Mesenchymal stem cell (in vitro differentiated cells and primary cell): ENCODE measurements around the gene BDKRB1.

ENCODE experiments used
- DNase-seq: peaks from one replicate; pipeline ENCODE4 v3.0.0-alpha.2; 2013
- H2AFZ ChIP-seq: one replicate; pipeline ENCODE4 v1.6.1; 2013; ENCODE audit warnings: low read depth, mild to moderate bottlenecking, control low read depth, inconsistent platforms, low read length, moderate library complexity
- H2AK5ac ChIP-seq: 2 replicates; pipeline ENCODE4 v1.6.1; 2013; ENCODE audit warnings: low read length, moderate library complexity, mild to moderate bottlenecking, inconsistent platforms; ENCODE audit not compliant: severe bottlenecking
- H2BK120ac ChIP-seq: one replicate; pipeline ENCODE4 v1.6.1; 2013; ENCODE audit warnings: low read depth, mild to moderate bottlenecking, inconsistent platforms, low read length, moderate library complexity
- H2BK12ac ChIP-seq, 2 experiments: one replicate each; pipeline ENCODE4 v1.6.1; 2013; ENCODE audit warnings: inconsistent platforms in 2 of 2, low read length in 2 of 2, mild to moderate bottlenecking in 2 of 2, moderate library complexity in 2 of 2, control low read depth in 1 of 2
- H2BK15ac ChIP-seq: one replicate; pipeline ENCODE4 v1.6.1; 2013; ENCODE audit warnings: mild to moderate bottlenecking, low read depth, inconsistent platforms; ENCODE audit not compliant: poor library complexity, severe bottlenecking
- H2BK5ac ChIP-seq: 2 replicates; pipeline ENCODE4 v1.6.1; 2013; ENCODE audit warnings: low read depth, mild to moderate bottlenecking, low read length, control low read depth, inconsistent platforms; ENCODE audit not compliant: poor library complexity, severe bottlenecking
- H3K14ac ChIP-seq, 2 experiments: one replicate each; pipeline ENCODE4 v1.6.1; 2013; ENCODE audit warnings: inconsistent platforms in 2 of 2, low read length in 2 of 2, control low read depth in 1 of 2, mild to moderate bottlenecking in 1 of 2, moderate library complexity in 1 of 2
- H3K18ac ChIP-seq, 2 experiments: one replicate each; pipeline ENCODE4 v1.6.1; 2013; ENCODE audit warnings: inconsistent platforms in 2 of 2, low read length in 2 of 2, control low read depth in 1 of 2, low read depth in 1 of 2, mild to moderate bottlenecking in 1 of 2
- H3K23ac ChIP-seq, 2 experiments: one replicate each; pipeline ENCODE4 v1.6.1; 2013; ENCODE audit warnings: inconsistent platforms in 2 of 2, low read length in 2 of 2, mild to moderate bottlenecking in 2 of 2, moderate library complexity in 2 of 2, control low read depth in 1 of 2
- H3K27ac ChIP-seq: 2 replicates; pipeline ENCODE4 v1.5.1; 2013; ENCODE audit warnings: mild to moderate bottlenecking, moderate library complexity, low read length, control low read depth, inconsistent platforms; ENCODE audit not compliant: poor library complexity, severe bottlenecking
- H3K27me3 ChIP-seq, 2 experiments: 2 replicates each; pipeline versions ENCODE4 v1.6.1 to v1.7.0; 2013; ENCODE audit warnings: low read length in 2 of 2, mild to moderate bottlenecking in 2 of 2, moderate library complexity in 2 of 2, control low read depth in 1 of 2, inconsistent platforms in 1 of 2; ENCODE audit not compliant: control insufficient read depth in 1 of 2, insufficient read depth in 1 of 2
- H3K36me3 ChIP-seq, 2 experiments: 2 replicates each; pipeline versions ENCODE4 v1.6.1 to v1.7.0; 2013; ENCODE audit warnings: low read length in 2 of 2, control low read depth in 1 of 2, inconsistent platforms in 1 of 2, low read depth in 1 of 2, mild to moderate bottlenecking in 1 of 2; ENCODE audit not compliant: insufficient read depth in 2 of 2, control insufficient read depth in 1 of 2
- H3K4ac ChIP-seq, 2 experiments: one replicate each; pipeline ENCODE4 v1.6.1; 2013; ENCODE audit warnings: inconsistent platforms in 2 of 2, low read length in 2 of 2, mild to moderate bottlenecking in 2 of 2, moderate library complexity in 2 of 2, control low read depth in 1 of 2, low read depth in 1 of 2
- H3K4me1 ChIP-seq: 2 replicates; pipeline ENCODE4 v1.6.1; 2013; ENCODE audit warnings: low read depth, low read length, control low read depth; ENCODE audit not compliant: control insufficient read depth, insufficient read depth
- H3K4me2 ChIP-seq: 2 replicates; pipeline ENCODE4 v1.6.1; 2013; ENCODE audit warnings: low read length, mild to moderate bottlenecking, inconsistent platforms; ENCODE audit not compliant: poor library complexity, severe bottlenecking
- H3K4me3 ChIP-seq, 2 experiments: 2 replicates each; pipeline versions ENCODE4 v1.5.1 to v1.7.0; 2013; ENCODE audit warnings: low read length in 2 of 2, mild to moderate bottlenecking in 2 of 2, control low read depth in 1 of 2, low read depth in 1 of 2; ENCODE audit not compliant: insufficient read depth in 1 of 2
- H3K79me1 ChIP-seq: replicated peaks from 2 replicates; pipeline ENCODE4 v1.6.1; 2013; ENCODE audit warnings: mild to moderate bottlenecking, control low read depth, low read length, inconsistent platforms; ENCODE audit not compliant: poor library complexity, severe bottlenecking
- H3K9ac ChIP-seq: 2 replicates; pipeline ENCODE4 v1.7.0; 2013; ENCODE audit warnings: mild to moderate bottlenecking, low read length, moderate library complexity
- H3K9me3 ChIP-seq: 2 replicates; pipeline ENCODE4 v1.7.0; 2013; ENCODE audit warnings: mild to moderate bottlenecking, low read length; ENCODE audit not compliant: control insufficient read depth
- H4K8ac ChIP-seq: one replicate; pipeline ENCODE4 v1.6.1; 2013; ENCODE audit warnings: inconsistent platforms, mild to moderate bottlenecking, low read length, moderate library complexity
- H4K91ac ChIP-seq: one replicate; pipeline ENCODE4 v1.6.1; 2013; ENCODE audit warnings: mild to moderate bottlenecking, low read length, inconsistent platforms
- WGBS: methylation state at CpG from one replicate; pipeline ENCODE4 v1.1.7; 2013; ENCODE audit warnings: mixed read lengths; 5-methylcytosine and 5-hydroxymethylcytosine counted together

The BDKRB1 gene

GRCh38 chr14:96221841-96222240, 34.2 kb upstream of the BDKRB1 start:
- no peak overlapping the region for H2BK15ac ChIP-seq
- no peak overlapping the region for H2AK5ac ChIP-seq
- no peak for DNase-seq
- peaks cover 41 to 91% of the 10 kb centered on the region in 2 experiments for H3K36me3 ChIP-seq
- H3K79me1 ChIP-seq = peaks cover 37% of the 10 kb centered on the region
- no peak overlapping the region for H3K4me2 ChIP-seq
- H3K18ac ChIP-seq = no peak overlapping the region
- no peak overlapping the region for H3K4ac ChIP-seq
- peak overlapping the region in 1 of 2 experiments; percentile 47 for H2BK12ac ChIP-seq
- WGBS = 81% methylated on average over 8 of the region's 8 CpGs
- no peak overlapping the region for H3K23ac ChIP-seq
- no peak overlapping the region for H2AFZ ChIP-seq
- H2BK5ac ChIP-seq = no peak overlapping the region
- H3K9ac ChIP-seq = no peak overlapping the region
- H4K91ac ChIP-seq = no peak overlapping the region
- no peak overlapping the region for H3K14ac ChIP-seq
- no peak overlapping the region for H3K4me3 ChIP-seq
- no peak overlapping the region for H2BK120ac ChIP-seq
- no peak overlapping the region for H4K8ac ChIP-seq
- no peaks in the 10 kb centered on the region for H3K27me3 ChIP-seq
- no peaks in the 10 kb centered on the region for H3K9me3 ChIP-seq
- peaks cover 21% of the 10 kb centered on the region for H3K4me1 ChIP-seq
- no peak overlapping the region for H3K27ac ChIP-seq

- WGBS = 94% methylated on average over 8 of the region's 8 CpGs
- Histone ChIP-seq H3K27me3 (no peaks in the 10 kb centered on the region), H4K91ac (no peak overlapping the region)
These were observed 31.4 kb upstream of the BDKRB1 start for GRCh38 chr14:96224480-96225096.

GRCh38 chr14:96225213-96225612, 30.8 kb upstream of the BDKRB1 start:
- Histone ChIP-seq H3K9ac (peak overlapping the region; percentile 39), H3K27ac (peak overlapping the region; percentile 39), H3K79me1 (peaks cover 38% of the 10 kb centered on the region), H3K4ac (no peak overlapping the region), H3K9me3 (no peaks in the 10 kb centered on the region), H4K8ac (no peak overlapping the region), H3K27me3 (no peaks in the 10 kb centered on the region), H2BK15ac (no peak overlapping the region), H2BK120ac (no peak overlapping the region), H3K14ac (no peak overlapping the region), H3K23ac (no peak overlapping the region), H3K4me2 (no peak overlapping the region), H2AFZ (no peak overlapping the region), H2BK12ac (no peak overlapping the region), H3K18ac (no peak overlapping the region), H2BK5ac (no peak overlapping the region), H3K4me3 (peak overlapping the region in 1 of 2 experiments; percentile 17), H3K36me3 (peaks cover 52 to 88% of the 10 kb centered on the region in 2 experiments), H2AK5ac (no peak overlapping the region), H4K91ac (no peak overlapping the region), H3K4me1 (peaks cover 15% of the 10 kb centered on the region)
- 86% methylated on average over 3 of the region's 5 CpGs for WGBS
- DNase-seq = no peak

More at GRCh38 chr14:96224480-96225096, 31.4 kb upstream of the BDKRB1 start:
- H3K4me3 ChIP-seq = no peak overlapping the region
- no peak overlapping the region for H3K4ac ChIP-seq
- no peak overlapping the region for H2BK15ac ChIP-seq
- no peaks in the 10 kb centered on the region for H3K9me3 ChIP-seq
- peaks cover 44% of the 10 kb centered on the region for H3K79me1 ChIP-seq
- no peak overlapping the region for H3K27ac ChIP-seq
- peaks cover 19% of the 10 kb centered on the region for H3K4me1 ChIP-seq
- no peak overlapping the region for H3K14ac ChIP-seq
- no peak overlapping the region for H3K23ac ChIP-seq
- no peak overlapping the region for H3K18ac ChIP-seq
- H2BK5ac ChIP-seq = no peak overlapping the region
- H3K4me2 ChIP-seq = no peak overlapping the region
- no peak overlapping the region for H2AFZ ChIP-seq
- DNase-seq = no peak
- H2BK12ac ChIP-seq = no peak overlapping the region
- no peak overlapping the region for H2BK120ac ChIP-seq
- H2AK5ac ChIP-seq = peak overlapping the region; percentile 3
- peak overlapping the region; percentile 39 for H3K9ac ChIP-seq
- no peak overlapping the region for H4K8ac ChIP-seq
- peaks cover 52 to 92% of the 10 kb centered on the region in 2 experiments for H3K36me3 ChIP-seq

GRCh38 chr14:96225745-96226151, 30.3 kb upstream of the BDKRB1 start:
- H2AFZ ChIP-seq = no peak overlapping the region
- DNase-seq = peak; percentile 58
- H3K23ac ChIP-seq = no peak overlapping the region
- no peak overlapping the region for H4K8ac ChIP-seq
- H3K18ac ChIP-seq = no peak overlapping the region
- no peaks in the 10 kb centered on the region for H3K9me3 ChIP-seq
- no peak overlapping the region for H2BK5ac ChIP-seq
- no peak overlapping the region for H3K4me3 ChIP-seq
- no peak overlapping the region for H2BK120ac ChIP-seq
- peak overlapping the region; percentile 39 for H3K9ac ChIP-seq
- peaks cover 36% of the 10 kb centered on the region for H3K79me1 ChIP-seq
- H3K4me1 ChIP-seq = peaks cover 15% of the 10 kb centered on the region
- no peak overlapping the region for H3K4ac ChIP-seq
- peak overlapping the region; percentile 39 for H3K27ac ChIP-seq
- no peak overlapping the region for H4K91ac ChIP-seq
- H2BK15ac ChIP-seq = no peak overlapping the region
- H3K4me2 ChIP-seq = no peak overlapping the region
- no CpG with 5 or more reads among the region's 5 CpGs for WGBS
- H3K14ac ChIP-seq = no peak overlapping the region
- peaks cover 49 to 85% of the 10 kb centered on the region in 2 experiments for H3K36me3 ChIP-seq
- H2BK12ac ChIP-seq = no peak overlapping the region
- H2AK5ac ChIP-seq = no peak overlapping the region
- no peaks in the 10 kb centered on the region for H3K27me3 ChIP-seq
